ENCODE results near the gene TMEM30A. TPM values are rescaled to one million over a fixed set of nuclear protein-coding genes. Genes with fewer than 3 reads are reported as not detected.

The TMEM30A gene
- total RNA-seq, 3 donors from 2014 or later = 79.6 to 84.2 (median 79.7) TPM

GRCh38 chr6:75211920-75212590 is 72.5 kb downstream of the TMEM30A start:
- H3K27me3 ChIP-seq = peaks cover 0 to 15% of the 10 kb centered on the region in 2 donors

GRCh38 chr6:75210885-75211739 is 73.5 kb downstream of the TMEM30A start:
- intact Hi-C loops (cut with DNase I; ENCODE audit: low total_unique reads) = loop anchor here (5.0 to 10.0 kb wide), 3 partner anchors 681 to 1476 kb away; no protein-coding TSS in a partner anchor
- H3K36me3 ChIP-seq = no peaks in the 10 kb centered on the region
- no peak overlapping the region for H3K27ac ChIP-seq
- H3K4me1 ChIP-seq = no peaks in the 10 kb centered on the region
- no peaks in the 10 kb centered on the region for H3K9me3 ChIP-seq
- DNase-seq (ENCODE audit: low spot score in 2 of 2) = no peak
- peaks cover 0 to 22% of the 10 kb centered on the region in 2 donors for H3K27me3 ChIP-seq
- no peak for TF ChIP-seq POLR2A (IDR thresholded peaks at IDR 0.05)
- TF ChIP-seq CTCF (IDR thresholded peaks at IDR 0.05) = peak; percentile 55 to 69 (median 68)
- no peak overlapping the region for H3K4me3 ChIP-seq

More at GRCh38 chr6:75211920-75212590, 72.5 kb downstream of the TMEM30A start:
- intact Hi-C loops (cut with DNase I; ENCODE audit: low total_unique reads) = loop anchor here (5.0 to 10.0 kb wide), 3 partner anchors 680 to 1477 kb away; no protein-coding TSS in a partner anchor
- no peaks in the 10 kb centered on the region for H3K4me1 ChIP-seq
- H3K27ac ChIP-seq = no peak overlapping the region
- TF ChIP-seq POLR2A (IDR thresholded peaks at IDR 0.05) = no peak
- TF ChIP-seq POLR2AphosphoS5 (IDR thresholded peaks at IDR 0.05) = no peak
- no peak for TF ChIP-seq CTCF (IDR thresholded peaks at IDR 0.05)
- H3K9me3 ChIP-seq = no peaks in the 10 kb centered on the region
- no peaks in the 10 kb centered on the region for H3K36me3 ChIP-seq
- no peak overlapping the region for H3K4me3 ChIP-seq
- no peak for DNase-seq (ENCODE audit: low spot score in 2 of 2)

GRCh38 chr6:75209184-75209723 is 75.3 kb downstream of the TMEM30A start:
- Histone ChIP-seq H3K27ac (no peak overlapping the region), H3K4me1 (peaks cover 0 to 4% of the 10 kb centered on the region in 2 donors), H3K4me3 (peak overlapping the region in 1 of 3 donors; percentile 78), H3K27me3 (peaks cover 0 to 22% of the 10 kb centered on the region in 2 donors), H3K9me3 (no peaks in the 10 kb centered on the region), H3K36me3 (no peaks in the 10 kb centered on the region)
- no peak for DNase-seq (ENCODE audit: low spot score in 2 of 2)
- TF ChIP-seq POLR2A (IDR thresholded peaks at IDR 0.05) (no peak), POLR2AphosphoS5 (IDR thresholded peaks at IDR 0.05) (no peak), CTCF (IDR thresholded peaks at IDR 0.05) (no peak)
- intact Hi-C loops (cut with DNase I; ENCODE audit: low total_unique reads) = loop anchor here (5.0 to 10.0 kb wide), 2 partner anchors 1114 to 1347 kb away; no protein-coding TSS in a partner anchor

GRCh38 chr6:75208298-75209183 is 76.1 kb downstream of the TMEM30A start:
- H3K36me3 ChIP-seq = no peaks in the 10 kb centered on the region
- no peak for TF ChIP-seq POLR2A (IDR thresholded peaks at IDR 0.05)
- no peak for TF ChIP-seq POLR2AphosphoS5 (IDR thresholded peaks at IDR 0.05)
- TF ChIP-seq CTCF (IDR thresholded peaks at IDR 0.05) = peak; percentile 61 to 92 (median 84)
- peaks cover 0 to 22% of the 10 kb centered on the region in 2 donors for H3K27me3 ChIP-seq
- peak overlapping the region; percentile 33 to 90 for H3K27ac ChIP-seq
- H3K4me1 ChIP-seq = peaks cover 0 to 4% of the 10 kb centered on the region in 2 donors
- H3K9me3 ChIP-seq = no peaks in the 10 kb centered on the region
- peak; percentile 76 to 87 for DNase-seq (ENCODE audit: low spot score in 2 of 2)
- intact Hi-C loops (cut with DNase I; ENCODE audit: low total_unique reads) = loop anchor here (5.0 to 10.0 kb wide), 2 partner anchors 1114 to 1346 kb away; no protein-coding TSS in a partner anchor
- peak overlapping the region; percentile 21 to 78 (median 27) for H3K4me3 ChIP-seq
